Hepatocyte (in vitro differentiated cells): ENCODE measurements around the gene ESAM. TPM values are rescaled to one million over a fixed set of nuclear protein-coding genes. Genes with fewer than 3 reads are reported as not detected.

Source experiments
- DNase-seq: peaks from one replicate; pipeline ENCODE4 v3.0.0-alpha.2; 2016; ENCODE audit warnings: low spot score
- H2AFZ ChIP-seq: fragments of 200-600 bp; sonication (generic); 2 replicates; pipeline ENCODE4 v1.6.0; 2016; ENCODE audit warnings: antibody characterized with exemption, mild to moderate bottlenecking
- H3K27ac ChIP-seq: fragments of 200-600 bp; sonication (generic); 2 replicates; pipeline ENCODE4 v1.5.1; 2016; ENCODE audit warnings: mild to moderate bottlenecking
- H3K27me3 ChIP-seq: fragments of 200-600 bp; sonication (generic); 2 replicates; pipeline ENCODE4 v1.6.1; 2016
- H3K36me3 ChIP-seq: fragments of 200-600 bp; sonication (generic); replicated peaks from 2 replicates; pipeline ENCODE4 v1.5.1; 2016; ENCODE audit warnings: low read depth; ENCODE audit not compliant: insufficient read depth
- H3K4me1 ChIP-seq: fragments of 200-600 bp; sonication (generic); 2 replicates; pipeline ENCODE4 v1.5.1; 2016; ENCODE audit warnings: mild to moderate bottlenecking, moderate library complexity; ENCODE audit not compliant: insufficient read depth
- H3K4me2 ChIP-seq: fragments of 200-600 bp; sonication (generic); 2 replicates; pipeline ENCODE4 v1.6.0; 2016
- H3K4me3 ChIP-seq: fragments of 200-600 bp; sonication (generic); 2 replicates; pipeline ENCODE4 v1.5.1; 2016; ENCODE audit warnings: mild to moderate bottlenecking
- H3K79me2 ChIP-seq: fragments of 200-600 bp; sonication (generic); 2 replicates; pipeline ENCODE4 v1.6.0; 2017; ENCODE audit warnings: mild to moderate bottlenecking
- H3K9me2 ChIP-seq: fragments of 200-600 bp; sonication (generic); replicated peaks from 2 replicates; pipeline ENCODE4 v1.6.0; 2017; ENCODE audit warnings: mild to moderate bottlenecking; ENCODE audit not compliant: insufficient read depth
- H3K9me3 ChIP-seq: fragments of 200-600 bp; sonication (generic); 2 replicates; pipeline ENCODE4 v1.5.1; 2016; ENCODE audit warnings: low read depth, mild to moderate bottlenecking
- H4K20me1 ChIP-seq: fragments of 200-600 bp; sonication (generic); 2 replicates; pipeline ENCODE4 v1.6.0; 2016; ENCODE audit warnings: mild to moderate bottlenecking; ENCODE audit not compliant: insufficient read depth, poor library complexity, severe bottlenecking
- EZH2 ChIP-seq: fragments of 200-600 bp; sonication (generic); IDR thresholded peaks from 2 replicates; pipeline ENCODE4 v1.6.1; 2016; ENCODE audit warnings: antibody characterized with exemption, mild to moderate bottlenecking, borderline replicate concordance
- EZH2phosphoT487 ChIP-seq: fragments of 200-600 bp; sonication (generic); IDR thresholded peaks from one replicate; pipeline ENCODE4 v1.6.1; 2018; ENCODE audit warnings: antibody characterized with exemption, mild to moderate bottlenecking, low read depth, moderate library complexity; ENCODE audit not compliant: unreplicated experiment, severe bottlenecking
- whole genome bisulfite sequencing: methylation state at CpG from one replicate; pipeline ENCODE4 v1.1.6; 2016; ENCODE audit warnings: low lambda C conversion rate; ENCODE audit errors: missing lambda C conversion rate; 5-methylcytosine and 5-hydroxymethylcytosine counted together
- polyA plus RNA-seq: library from polyadenylated mRNA; unstranded; fragments of >200 nt; fragmentation: Nextera tagmentation; extraction: Ambion mirVana; gene quantifications from 2 replicates; pipeline ENCODE4 v1.2.1, GENCODE V29; 2016
- total RNA-seq: library from RNA; depleted of rRNA; stranded (reverse); fragments of >200 nt; gene quantifications from 2 replicates; pipeline ENCODE4 v1.2.3, GENCODE V29; 2014
- TF ChIP-seq, protein P1 (sequence below): fragments of 200-600 bp; sonication (generic); IDR thresholded peaks from 2 replicates; pipeline ENCODE4 v1.5.1; 2016; ENCODE audit warnings: antibody characterized with exemption, mild to moderate bottlenecking; ENCODE audit not compliant: poor library complexity

The ESAM gene
- total and polyA plus RNA-seq, 2 experiments from 2014 or later, result 3.6 to 3.9 TPM

DNA sequence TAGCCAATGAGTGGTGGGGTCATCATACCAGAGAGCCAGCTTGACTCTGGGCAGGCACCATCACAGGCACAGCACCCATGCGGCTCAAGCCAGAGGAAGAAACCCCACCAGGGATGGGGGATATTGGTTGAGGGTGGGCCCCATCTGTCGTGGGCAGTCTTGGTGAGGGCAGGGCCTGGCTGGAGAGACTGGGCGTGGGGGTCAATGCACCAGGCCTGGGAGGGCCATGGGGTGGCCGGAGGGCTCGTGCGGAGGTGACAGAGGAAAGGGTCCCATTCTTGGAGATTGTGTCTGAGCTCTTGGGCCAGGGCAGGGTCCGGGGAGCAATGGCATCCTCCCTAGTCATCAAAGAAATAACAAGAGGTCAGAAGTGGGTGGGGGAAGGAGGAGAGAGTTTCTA lies 8.5 kb downstream of the ESAM start:
- no peaks in the 10 kb centered on the region for H3K36me3 ChIP-seq
- no peaks in the 10 kb centered on the region for H4K20me1 ChIP-seq
- no peak overlapping the region for H3K4me2 ChIP-seq
- no peak for DNase-seq
- 97% methylated on average over 7 of the region's 7 CpGs for WGBS
- no peaks in the 10 kb centered on the region for H3K9me2 ChIP-seq
- no peak overlapping the region for H3K4me3 ChIP-seq
- peaks cover 8% of the 10 kb centered on the region for H3K4me1 ChIP-seq
- H3K27me3 ChIP-seq, result peaks cover 68% of the 10 kb centered on the region
- no peaks in the 10 kb centered on the region for H3K79me2 ChIP-seq
- H3K27ac ChIP-seq, result no peak overlapping the region
- TF ChIP-seq, protein P1, sequence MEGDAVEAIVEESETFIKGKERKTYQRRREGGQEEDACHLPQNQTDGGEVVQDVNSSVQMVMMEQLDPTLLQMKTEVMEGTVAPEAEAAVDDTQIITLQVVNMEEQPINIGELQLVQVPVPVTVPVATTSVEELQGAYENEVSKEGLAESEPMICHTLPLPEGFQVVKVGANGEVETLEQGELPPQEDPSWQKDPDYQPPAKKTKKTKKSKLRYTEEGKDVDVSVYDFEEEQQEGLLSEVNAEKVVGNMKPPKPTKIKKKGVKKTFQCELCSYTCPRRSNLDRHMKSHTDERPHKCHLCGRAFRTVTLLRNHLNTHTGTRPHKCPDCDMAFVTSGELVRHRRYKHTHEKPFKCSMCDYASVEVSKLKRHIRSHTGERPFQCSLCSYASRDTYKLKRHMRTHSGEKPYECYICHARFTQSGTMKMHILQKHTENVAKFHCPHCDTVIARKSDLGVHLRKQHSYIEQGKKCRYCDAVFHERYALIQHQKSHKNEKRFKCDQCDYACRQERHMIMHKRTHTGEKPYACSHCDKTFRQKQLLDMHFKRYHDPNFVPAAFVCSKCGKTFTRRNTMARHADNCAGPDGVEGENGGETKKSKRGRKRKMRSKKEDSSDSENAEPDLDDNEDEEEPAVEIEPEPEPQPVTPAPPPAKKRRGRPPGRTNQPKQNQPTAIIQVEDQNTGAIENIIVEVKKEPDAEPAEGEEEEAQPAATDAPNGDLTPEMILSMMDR, result no peak
- TF ChIP-seq EZH2, result no peak
- TF ChIP-seq EZH2phosphoT487, result no peak
- H3K9me3 ChIP-seq, result no peaks in the 10 kb centered on the region
- no peak overlapping the region for H2AFZ ChIP-seq

DNA sequence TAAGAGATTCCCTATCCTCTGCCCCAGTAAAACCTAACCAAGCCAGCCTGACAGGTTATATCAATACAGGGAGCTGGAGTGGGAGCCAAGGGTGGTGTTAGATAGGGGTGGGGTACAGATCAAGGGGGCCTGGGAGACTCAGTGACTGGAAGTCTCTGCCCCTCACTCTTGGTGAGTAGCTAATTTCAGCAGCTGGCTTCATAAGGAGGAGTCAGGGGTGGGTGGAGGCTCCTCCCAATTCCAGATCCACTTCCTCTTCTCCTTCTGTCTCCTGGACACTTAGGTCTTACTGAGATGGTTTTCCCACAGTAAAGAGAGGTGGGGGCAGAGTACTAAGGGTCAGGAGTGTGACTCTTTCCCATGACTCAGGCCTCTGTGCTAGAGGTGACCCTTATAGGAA lies 8.9 kb downstream of the ESAM start:
- H2AFZ ChIP-seq, result no peak overlapping the region
- H3K4me2 ChIP-seq, result no peak overlapping the region
- no peak for DNase-seq
- no peak overlapping the region for H3K4me3 ChIP-seq
- H4K20me1 ChIP-seq, result no peaks in the 10 kb centered on the region
- H3K36me3 ChIP-seq, result no peaks in the 10 kb centered on the region
- no peak overlapping the region for H3K27ac ChIP-seq
- no peaks in the 10 kb centered on the region for H3K9me2 ChIP-seq
- H3K79me2 ChIP-seq, result no peaks in the 10 kb centered on the region
- no peaks in the 10 kb centered on the region for H3K9me3 ChIP-seq
- H3K4me1 ChIP-seq, result peaks cover 7% of the 10 kb centered on the region
- H3K27me3 ChIP-seq, result peaks cover 68% of the 10 kb centered on the region
- TF ChIP-seq EZH2 (no peak), EZH2phosphoT487 (no peak)
- TF ChIP-seq, protein P1, result no peak

DNA sequence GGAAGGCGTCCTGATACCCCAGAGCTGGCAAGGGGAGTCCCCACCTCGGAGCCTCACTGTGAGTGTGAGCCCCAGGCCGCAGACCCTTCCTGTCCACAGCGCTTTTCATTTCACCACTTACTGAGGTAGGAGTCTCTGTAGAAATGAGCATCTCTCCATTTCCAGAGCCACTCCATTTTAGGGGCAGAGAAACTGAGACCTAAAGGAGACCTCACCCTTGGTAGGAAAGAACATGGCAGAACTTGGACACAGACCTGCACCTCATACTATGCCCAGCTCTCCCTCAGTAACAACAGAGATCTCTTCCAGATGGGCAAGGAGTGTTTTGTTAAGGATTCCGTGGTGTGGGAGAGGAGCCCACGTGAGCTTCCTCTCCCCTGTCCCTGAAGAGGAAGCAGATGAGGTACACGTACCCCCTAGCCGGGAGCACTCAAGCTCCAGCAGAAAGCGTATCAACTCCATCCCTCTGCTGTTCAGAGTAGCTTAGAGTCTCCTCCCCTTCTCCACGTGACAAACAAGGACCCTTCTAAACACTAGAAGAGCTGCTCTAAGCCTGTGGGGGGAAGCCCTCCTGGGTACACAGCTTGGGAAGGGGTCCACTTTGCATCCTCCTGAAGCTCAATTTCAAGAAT lies 9.5 kb downstream of the ESAM start:
- peaks cover 66% of the 10 kb centered on the region for H3K27me3 ChIP-seq
- H3K9me2 ChIP-seq, result no peaks in the 10 kb centered on the region
- DNase-seq, result no peak
- TF ChIP-seq EZH2, result no peak
- TF ChIP-seq EZH2phosphoT487, result no peak
- TF ChIP-seq, protein P1, result no peak
- peak overlapping the region; percentile 62 for H3K4me2 ChIP-seq
- H3K9me3 ChIP-seq, result no peaks in the 10 kb centered on the region
- no peak overlapping the region for H2AFZ ChIP-seq
- H4K20me1 ChIP-seq, result no peaks in the 10 kb centered on the region
- no peaks in the 10 kb centered on the region for H3K79me2 ChIP-seq
- no peak overlapping the region for H3K4me3 ChIP-seq
- no peak overlapping the region for H3K27ac ChIP-seq
- H3K4me1 ChIP-seq, result peaks cover 7% of the 10 kb centered on the region
- 64% methylated on average over 10 of the region's 10 CpGs for WGBS
- H3K36me3 ChIP-seq, result no peaks in the 10 kb centered on the region
